NCI-H460 (cell line): ENCODE results near the gene PPP2R2D. TPM values are rescaled to one million over a fixed set of nuclear protein-coding genes. Genes with fewer than 3 reads are reported as not detected.

Source experiments
- DNase-seq: peaks from one replicate; pipeline ENCODE4 v3.0.0-alpha.2; 2016; ENCODE audit warnings: low read depth; ENCODE audit errors: extremely low read depth
- total RNA-seq: library from RNA; depleted of rRNA; stranded (reverse); fragments of >200 nt; shearing (Covaris generic); gene quantifications from 2 replicates; pipeline ENCODE4 v1.2.3, GENCODE V29; 2014

Gene PPP2R2D
- total RNA-seq, 1 experiment from 2014 or later: 38.4 TPM

DNA sequence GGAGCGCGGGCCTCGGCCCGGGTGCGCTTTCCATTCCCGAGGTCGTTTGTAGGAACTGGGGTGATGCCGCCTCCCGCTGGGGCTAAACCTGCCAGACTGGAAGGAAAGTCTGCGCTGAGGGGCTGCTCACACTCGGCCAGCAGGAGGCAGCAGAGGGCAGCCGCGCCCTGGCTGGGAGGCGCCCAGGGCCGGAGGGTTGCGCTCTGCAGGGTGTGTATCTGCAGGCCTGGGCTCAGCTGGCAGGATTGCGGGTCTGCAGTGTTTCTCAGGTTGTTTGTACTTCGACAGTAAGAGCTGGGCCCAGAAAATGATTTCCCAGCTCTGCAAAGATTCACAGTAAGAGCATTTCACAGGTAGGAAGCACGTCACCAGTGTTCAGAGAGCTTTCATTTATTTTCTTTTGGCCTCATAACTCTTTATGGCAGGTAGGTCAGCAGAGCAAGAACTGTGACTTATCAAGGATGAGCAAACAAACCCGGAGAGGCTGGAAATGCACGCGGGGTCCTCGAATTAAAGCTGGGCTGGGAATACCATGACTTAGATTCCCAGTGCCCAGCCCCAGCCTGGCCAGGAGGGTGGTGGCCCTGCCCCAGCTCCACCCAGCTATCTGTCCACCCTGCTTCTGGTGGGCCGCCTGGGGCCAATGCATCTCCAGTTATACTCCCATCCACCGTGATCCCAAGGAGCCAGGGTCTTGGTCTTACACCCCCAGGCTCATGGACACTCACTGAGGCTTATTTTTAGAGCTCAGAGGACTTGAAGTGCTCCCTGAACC lies 15.2 kb upstream of the PPP2R2D start:
- DNase-seq: peak; percentile 68

GRCh38 chr10:131886237-131886636 lies 14.6 kb upstream of the PPP2R2D start:
- no peak for DNase-seq

GRCh38 chr10:131888186-131888604 lies 12.6 kb upstream of the PPP2R2D start:
- no peak for DNase-seq

DNA sequence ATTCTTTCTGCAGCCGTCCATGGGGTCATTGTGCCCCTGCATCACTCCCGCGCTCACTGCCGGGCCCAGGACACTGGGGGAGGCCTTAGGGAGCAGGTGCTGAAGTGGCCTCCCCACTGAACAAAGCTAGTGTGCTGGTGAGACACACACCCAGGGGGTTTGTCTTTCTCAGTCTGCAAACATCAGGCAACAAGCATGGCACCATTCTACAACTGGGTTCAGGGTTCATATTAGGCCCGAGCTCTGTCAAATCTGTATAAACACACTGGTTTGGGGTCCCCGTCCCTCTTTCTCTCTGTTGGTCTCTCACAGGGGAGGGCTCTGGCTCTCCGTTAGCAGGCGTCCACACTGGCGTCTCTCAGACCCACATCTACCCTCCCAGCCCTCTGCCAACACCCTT lies 11.1 kb upstream of the PPP2R2D start:
- no peak for DNase-seq

DNA sequence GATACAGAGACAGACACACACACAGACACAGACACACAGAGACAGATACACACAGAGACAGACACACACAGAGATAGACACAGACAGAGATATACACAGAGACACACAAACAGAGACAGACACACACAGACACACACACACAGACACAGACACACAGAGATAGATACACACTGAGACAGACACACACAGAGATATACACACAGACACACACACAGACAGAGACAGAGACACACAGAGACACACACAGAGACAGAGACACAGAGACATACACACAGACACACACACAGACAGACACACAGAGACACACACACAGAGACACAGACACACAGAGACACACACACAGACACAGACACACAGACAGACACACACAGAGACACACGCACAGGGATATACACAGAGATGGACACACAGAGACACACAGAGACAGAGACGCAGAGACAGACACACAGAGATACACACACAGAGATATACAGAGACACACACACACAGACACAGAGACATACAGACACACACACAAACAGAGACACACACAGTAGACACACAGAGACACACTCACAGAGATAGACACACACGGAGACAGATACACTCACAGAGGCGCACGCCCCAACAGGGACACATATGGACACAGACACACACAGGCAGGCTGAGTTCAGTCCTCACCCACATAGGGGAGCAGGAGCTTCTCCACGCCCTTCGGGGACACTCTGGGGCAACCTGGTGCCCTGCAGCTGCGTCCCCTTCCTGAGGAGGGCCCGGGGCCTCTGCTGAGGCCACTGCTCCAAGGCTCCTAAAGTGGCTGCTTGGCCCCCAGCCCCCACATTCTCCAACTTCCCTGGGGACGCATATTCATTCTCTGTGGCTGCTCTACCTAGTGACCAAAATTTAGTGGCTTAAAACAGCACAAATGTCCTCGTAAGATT lies 10.3 kb upstream of the PPP2R2D start:
- DNase-seq: no peak

DNA sequence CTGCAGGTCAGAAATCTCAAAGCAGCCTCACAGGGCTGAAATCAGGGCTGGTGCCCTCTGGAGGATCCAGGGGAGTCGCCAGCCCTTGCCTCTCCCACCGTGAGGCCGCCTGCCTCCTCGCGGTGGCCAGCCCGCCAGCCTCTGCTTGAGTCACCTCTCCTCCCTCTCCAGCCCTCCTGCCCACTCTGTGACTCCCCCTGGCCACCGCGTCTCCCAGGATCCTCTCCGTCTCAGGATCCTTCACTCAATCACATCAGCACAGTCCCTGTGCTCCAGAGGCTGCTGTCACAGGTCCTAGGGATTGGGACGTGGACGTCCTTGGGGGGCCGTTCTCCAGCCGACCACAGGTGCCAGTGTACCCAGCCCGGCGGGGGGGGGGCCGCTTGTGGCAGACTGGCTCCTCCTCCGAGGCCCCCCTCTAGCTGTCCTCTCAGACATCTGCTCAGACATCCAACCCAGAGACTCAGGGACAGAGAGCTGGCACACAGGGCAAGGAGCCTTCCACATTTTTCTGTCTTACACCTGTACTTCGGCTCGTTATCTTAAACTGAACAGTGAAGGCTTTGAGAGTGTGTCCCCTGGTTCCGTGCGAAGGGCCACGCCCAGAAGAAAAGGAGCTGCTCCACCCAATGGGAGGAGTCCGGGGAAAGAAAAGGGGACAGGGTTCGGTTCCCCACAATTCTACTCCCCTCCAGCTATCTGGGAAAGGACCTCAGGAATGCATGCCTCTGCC lies 9.4 kb upstream of the PPP2R2D start:
- DNase-seq: no peak

DNA sequence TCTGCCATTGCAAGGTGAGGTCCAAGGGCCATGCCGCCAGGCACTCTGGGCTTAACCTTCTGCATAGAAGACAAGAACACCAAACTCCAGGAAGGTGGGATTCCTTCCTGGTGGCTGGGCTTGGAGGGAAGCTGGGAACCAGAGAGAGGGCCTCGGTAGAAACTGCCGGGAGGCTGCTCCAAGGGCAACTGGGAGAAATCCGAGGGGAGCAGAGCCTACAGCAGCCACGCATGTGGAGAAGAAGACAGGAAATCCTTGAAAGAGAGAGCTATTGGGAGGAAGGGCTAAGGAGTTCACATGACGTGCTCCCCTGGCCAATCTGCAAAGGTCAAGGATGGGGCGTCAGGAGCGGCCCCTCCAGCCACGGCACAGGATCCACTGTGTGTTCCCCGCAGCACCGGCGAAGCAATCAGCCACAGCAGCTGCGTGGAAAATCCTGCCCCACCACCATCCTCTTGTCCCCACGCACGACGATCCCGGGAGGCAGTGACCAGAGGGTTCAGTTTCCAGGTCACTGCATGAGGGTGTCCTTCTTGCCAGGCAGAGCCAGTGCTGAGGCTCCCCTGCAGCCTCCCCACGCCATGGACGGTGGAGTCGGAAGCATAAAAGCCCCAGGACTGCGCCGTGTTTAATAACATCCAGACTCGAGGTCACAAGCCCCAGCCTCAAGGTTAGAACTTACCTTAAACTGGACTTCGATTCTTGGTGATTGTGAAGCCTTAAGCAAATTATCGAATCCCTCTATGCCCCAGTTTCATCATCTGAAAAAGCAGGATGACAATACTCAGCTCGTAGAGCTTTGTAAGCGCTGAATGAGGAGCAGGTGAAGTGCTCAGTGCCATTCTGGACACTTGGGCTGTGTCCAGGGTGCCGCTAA lies 8.6 kb upstream of the PPP2R2D start:
- no peak for DNase-seq

GRCh38 chr10:131892806-131893675 lies 7.8 kb upstream of the PPP2R2D start:
- no peak for DNase-seq

DNA sequence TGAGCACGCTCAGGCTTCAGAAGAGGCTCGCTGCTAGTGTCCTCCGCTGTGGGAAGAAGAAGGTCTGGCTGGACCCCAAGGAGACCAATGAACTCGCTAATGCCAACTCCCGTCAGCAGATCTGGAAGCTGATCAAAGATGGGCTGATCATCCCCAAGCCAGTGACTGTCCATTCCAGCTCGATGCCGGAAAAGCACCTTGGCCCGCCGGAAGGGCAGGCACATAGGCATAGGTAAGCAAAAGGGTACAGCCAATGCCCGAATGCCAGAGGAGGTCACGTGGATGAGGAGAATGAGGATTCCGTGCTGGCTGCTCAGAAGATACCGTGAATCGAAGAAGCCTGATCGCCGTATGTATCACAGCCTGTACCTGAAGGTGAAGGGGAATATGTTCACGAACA lies 5.7 kb upstream of the PPP2R2D start:
- no peak for DNase-seq

GRCh38 chr10:131896403-131896802 lies 4.4 kb upstream of the PPP2R2D start:
- DNase-seq: no peak

DNA sequence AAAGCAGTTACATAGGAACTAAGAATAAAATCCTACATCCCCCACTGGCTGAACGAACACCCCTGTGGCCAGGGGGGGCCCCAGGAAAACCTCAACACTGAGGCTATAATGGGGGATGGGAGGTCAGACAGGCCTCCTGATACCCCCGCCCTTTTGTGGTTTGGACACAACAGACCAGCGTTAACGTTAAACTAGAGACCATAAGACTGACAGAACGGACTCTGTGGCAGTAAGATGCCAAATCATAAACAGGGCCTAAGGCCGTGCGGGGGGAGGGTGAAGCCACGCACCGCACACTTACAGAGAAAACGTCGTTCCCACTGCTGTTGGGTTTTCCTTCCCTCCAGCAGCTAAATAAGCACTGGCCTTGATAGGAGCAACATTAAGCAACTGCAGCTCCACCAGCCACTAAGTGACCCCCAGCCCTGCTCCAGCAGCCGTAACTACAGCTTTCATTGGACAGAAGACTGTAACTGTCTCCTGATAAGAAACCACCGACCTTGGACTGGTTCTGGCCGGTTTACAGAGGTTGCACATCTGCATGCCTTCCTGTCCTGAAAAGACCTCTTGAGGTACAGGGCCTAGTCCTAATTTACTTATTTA lies 3.4 kb upstream of the PPP2R2D start:
- no peak for DNase-seq

DNA sequence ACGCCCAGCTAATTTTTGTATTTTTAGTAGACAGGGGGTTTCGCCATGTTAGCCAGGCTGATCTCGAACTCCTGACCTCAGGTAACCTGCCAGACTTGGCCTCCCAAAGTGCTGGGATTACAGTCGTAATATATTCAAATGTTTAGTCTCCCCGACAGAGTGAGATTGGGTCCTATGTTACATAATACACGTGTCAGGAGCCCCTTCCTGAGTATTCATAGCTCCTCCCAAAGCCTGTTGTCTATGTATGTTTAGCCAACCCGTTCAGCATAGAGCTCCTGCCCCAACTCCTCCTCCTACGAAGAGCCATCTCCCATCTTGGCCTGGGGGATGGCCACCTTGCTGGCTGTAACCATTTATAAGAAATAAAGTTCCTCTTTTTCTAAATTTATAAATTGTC lies 2.7 kb upstream of the PPP2R2D start:
- DNase-seq: no peak

- DNase-seq: no peak
Measured at GRCh38 chr10:131898713-131899112, 2.1 kb upstream of the PPP2R2D start.

GRCh38 chr10:131899116-131899690 lies 1.6 kb upstream of the PPP2R2D start:
- DNase-seq: no peak

GRCh38 chr10:131899695-131900349 lies 986 bp upstream of the PPP2R2D start:
- no peak for DNase-seq

DNA sequence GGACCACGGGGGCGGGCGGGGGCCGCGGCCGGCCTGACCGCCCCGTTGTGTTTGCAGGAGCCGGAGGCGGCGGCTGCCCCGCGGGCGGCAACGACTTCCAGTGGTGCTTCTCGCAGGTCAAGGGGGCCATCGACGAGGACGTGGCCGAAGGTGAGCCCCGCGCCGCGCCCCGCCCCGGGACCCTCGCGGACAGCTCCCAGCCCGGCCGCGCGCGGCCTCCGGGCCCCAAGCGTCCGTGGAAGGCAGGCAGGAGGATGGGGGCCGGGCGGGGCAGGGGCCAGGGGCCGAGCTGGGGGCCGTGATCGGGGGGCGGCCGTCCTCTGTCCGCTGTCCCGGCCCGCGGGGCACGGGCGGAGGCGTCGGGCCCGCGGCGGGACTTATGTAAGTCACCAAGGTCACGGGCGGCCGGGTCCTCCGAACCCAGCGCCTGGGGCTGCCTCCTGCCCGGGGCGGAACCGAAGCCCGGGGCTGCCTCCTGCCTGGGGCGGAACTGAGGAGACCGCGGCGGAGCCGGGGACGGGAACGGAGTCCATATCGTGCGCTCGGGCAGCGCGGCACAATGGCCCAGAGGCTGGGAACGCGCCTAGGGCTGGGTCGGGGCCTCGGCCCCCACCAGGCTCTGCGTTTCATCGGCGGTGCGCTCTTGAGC lies 497 bp downstream of the PPP2R2D start:
- peak; percentile 8 for DNase-seq

GRCh38 chr10:131902211-131902610 lies 1.4 kb downstream of the PPP2R2D start:
- no peak for DNase-seq
